Sigmoid colon (tissue), 4 donors: ENCODE measurements around the gene CYP46A1.

Experiments
- CTCF ChIP-seq, 4 experiments: fragments of 450-650 bp in 3 of 4; fragments of 200-600 bp in 1 of 4; IDR thresholded peaks; one replicate each; pipeline ENCODE4 v1.5.1; 2016 to 2019; ENCODE audit warnings: antibody characterized with exemption in 4 of 4, mild to moderate bottlenecking in 3 of 4, moderate library complexity in 2 of 4
- EP300 ChIP-seq, 4 donors: sonication (generic); formaldehyde crosslinking; IDR thresholded peaks; one replicate each; pipeline ENCODE4 v1.6.1; 2017; ENCODE audit warnings: antibody characterized with exemption in 4 of 4
- POLR2A ChIP-seq, 2 donors: fragments of 450-650 bp; IDR thresholded peaks; one replicate each; pipeline ENCODE4 v1.6.1; 2016; ENCODE audit warnings: antibody characterized with exemption in 2 of 2, mild to moderate bottlenecking in 2 of 2, moderate library complexity in 2 of 2
- POLR2AphosphoS5 ChIP-seq, 4 donors: sonication (generic); formaldehyde crosslinking; IDR thresholded peaks; one replicate each; pipeline ENCODE4 v1.6.1; 2017; ENCODE audit warnings: antibody characterized with exemption in 4 of 4

DNA sequence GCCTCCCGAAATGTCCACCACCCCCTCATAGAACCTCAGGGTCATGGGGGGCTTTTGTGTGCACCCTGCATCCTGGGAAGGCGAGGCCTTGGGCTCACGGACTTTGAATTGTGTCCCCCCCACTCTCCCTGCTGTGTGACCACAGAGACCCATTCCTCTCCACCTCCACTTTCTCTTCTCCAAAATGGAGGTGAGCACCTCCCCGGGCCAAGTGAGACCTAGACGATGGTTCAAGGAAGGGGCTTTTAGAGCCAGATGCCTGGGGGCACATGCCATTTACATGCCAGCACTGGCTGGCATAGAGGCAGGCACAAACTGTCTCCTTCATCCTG lies 33.5 kb downstream of the CYP46A1 start:
- TF ChIP-seq EP300 (IDR thresholded peaks at IDR 0.05): no peak
- TF ChIP-seq POLR2A (IDR thresholded peaks at IDR 0.05): no peak
- no peak for TF ChIP-seq CTCF (IDR thresholded peaks at IDR 0.05)
- TF ChIP-seq POLR2AphosphoS5 (IDR thresholded peaks at IDR 0.05): no peak
